SU-DHL-6 (cell line): ENCODE results near the gene FNIP2.

Experiments
- EZH2phosphoT487 ChIP-seq: fragments of 200-600 bp; sonication (generic), shearing (Covaris generic); conservative IDR thresholded peaks from 2 replicates; pipeline ENCODE4 v1.6.1; 2018; ENCODE audit warnings: mild to moderate bottlenecking, antibody characterized with exemption, low read length, moderate library complexity, mixed read lengths
- TF ChIP-seq, protein P1 (sequence below): fragments of 200-600 bp; sonication (generic); IDR thresholded peaks from one replicate; pipeline ENCODE4 v1.5.1; 2017; ENCODE audit warnings: antibody characterized with exemption, mild to moderate bottlenecking, low read length, moderate library complexity; ENCODE audit not compliant: insufficient read depth, poor library complexity, severe bottlenecking

- TF ChIP-seq, protein P1, sequence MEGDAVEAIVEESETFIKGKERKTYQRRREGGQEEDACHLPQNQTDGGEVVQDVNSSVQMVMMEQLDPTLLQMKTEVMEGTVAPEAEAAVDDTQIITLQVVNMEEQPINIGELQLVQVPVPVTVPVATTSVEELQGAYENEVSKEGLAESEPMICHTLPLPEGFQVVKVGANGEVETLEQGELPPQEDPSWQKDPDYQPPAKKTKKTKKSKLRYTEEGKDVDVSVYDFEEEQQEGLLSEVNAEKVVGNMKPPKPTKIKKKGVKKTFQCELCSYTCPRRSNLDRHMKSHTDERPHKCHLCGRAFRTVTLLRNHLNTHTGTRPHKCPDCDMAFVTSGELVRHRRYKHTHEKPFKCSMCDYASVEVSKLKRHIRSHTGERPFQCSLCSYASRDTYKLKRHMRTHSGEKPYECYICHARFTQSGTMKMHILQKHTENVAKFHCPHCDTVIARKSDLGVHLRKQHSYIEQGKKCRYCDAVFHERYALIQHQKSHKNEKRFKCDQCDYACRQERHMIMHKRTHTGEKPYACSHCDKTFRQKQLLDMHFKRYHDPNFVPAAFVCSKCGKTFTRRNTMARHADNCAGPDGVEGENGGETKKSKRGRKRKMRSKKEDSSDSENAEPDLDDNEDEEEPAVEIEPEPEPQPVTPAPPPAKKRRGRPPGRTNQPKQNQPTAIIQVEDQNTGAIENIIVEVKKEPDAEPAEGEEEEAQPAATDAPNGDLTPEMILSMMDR = no peak
- no peak for TF ChIP-seq EZH2phosphoT487
These were observed 43.7 kb downstream of the FNIP2 start for GRCh38 chr4:158812543-158812942.
